Stimulated activated CD4-positive, alpha-beta T cell treated with anti-CD3 and anti-CD28 coated beads, TNF-alpha, amount 100 ng/mL, for 1 hour (primary cell): Measurements from ENCODE around the gene TSPAN14.

Experiments used
- DNase-seq, 3 donors: peaks; one replicate each; pipeline ENCODE4 v3.0.0-alpha.2; 2020; ENCODE audit warnings: low read depth in 3 of 3, low spot score in 1 of 3

The TSPAN14 gene

DNA sequence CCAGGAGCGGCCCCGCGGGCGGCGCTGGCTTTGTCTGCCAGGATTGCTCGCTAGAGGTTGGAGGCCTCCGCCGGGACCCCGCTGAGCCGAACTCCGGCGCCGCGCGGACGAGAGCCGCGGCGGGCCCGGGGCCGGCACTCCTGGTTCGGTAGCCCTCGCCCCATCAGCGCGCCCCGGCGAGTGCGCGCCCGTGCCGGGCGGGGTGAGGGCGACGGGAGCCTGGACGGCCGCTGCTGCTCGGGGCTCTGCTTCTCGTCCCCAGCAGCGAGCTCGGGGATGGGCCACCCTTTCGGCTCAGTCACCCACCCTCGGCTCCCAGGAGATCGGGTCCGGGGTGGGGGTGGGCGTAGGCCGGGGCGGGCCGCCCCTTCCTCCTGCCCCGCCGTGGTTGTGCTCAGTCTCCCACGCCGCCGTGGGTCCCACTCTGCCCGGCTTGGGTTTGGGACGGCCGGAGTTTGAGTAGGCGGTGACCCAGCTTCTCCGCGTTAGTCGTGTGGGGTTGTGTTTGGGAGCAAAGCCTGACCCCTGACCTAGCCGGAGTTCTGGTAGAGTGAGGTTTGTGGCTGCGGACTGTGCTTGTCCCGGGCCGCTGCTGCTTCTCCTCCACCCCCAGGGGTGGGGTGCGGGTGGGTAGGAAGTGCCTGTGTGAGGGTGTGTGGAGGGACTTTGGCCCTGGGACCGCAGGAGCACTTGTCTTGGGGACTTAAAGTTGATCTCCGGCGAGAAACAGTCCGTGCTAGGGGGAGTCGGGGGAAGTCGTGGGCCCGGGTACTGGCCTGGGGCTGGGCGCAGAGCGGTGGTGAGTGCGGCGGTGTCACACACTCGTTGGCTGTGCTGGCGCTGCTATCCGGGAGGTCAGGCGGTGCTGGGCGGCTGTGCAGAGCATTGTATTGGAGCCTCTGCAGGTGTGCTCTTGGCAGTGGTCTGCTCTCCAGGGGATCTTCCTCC lies 677 bp downstream of the TSPAN14 start:
- DNase-seq, result no peak

DNA sequence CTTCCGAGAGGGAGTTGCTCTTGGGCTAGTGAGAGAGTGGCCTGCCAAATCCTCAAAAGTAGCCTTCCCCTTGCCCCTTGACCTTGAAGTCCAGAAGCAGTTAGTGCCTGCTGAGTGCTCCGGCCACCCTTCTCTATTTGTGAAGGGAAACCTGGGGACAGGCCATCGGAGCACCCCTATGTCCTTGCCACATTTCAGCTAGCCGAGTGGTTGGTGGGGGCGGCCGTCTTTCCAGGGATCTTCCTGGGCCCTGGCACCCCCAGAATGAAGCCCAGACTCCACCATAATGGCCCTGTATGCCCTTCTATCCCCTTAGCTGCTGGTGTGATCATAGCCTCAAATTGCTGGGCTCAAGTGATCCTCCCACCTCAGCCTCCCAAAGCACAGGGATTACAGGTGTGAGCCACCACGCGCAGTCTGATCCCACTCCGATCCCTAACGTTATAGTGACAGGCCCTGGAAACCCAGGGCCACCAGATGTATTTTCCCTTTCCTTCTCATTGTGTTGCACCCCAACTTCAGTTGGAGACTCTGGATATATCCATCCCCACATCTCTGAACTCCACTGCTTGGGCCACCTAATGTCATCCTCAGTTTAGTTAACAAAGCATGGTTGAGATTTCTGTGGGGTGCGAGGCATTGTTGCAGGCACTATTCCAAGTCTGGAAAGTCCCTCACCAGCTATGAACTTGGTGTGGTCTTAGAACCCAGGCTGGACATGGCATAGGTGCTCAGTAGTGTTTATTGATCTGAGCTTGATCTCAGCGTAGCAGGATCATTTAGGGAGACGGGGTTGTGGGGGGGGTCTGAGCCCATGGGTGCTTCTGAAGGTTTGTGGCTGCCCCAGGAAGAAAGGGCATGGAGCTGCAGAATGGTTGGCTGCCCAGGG lies 1.6 kb downstream of the TSPAN14 start:
- no peak for DNase-seq

GRCh38 chr10:80457554-80458262 lies 3.6 kb downstream of the TSPAN14 start:
- no peak for DNase-seq

- no peak for DNase-seq
Measured at GRCh38 chr10:80458263-80458625, 4.1 kb downstream of the TSPAN14 start.

- no peak for DNase-seq
Measured at GRCh38 chr10:80458638-80459037, 4.5 kb downstream of the TSPAN14 start.

DNA sequence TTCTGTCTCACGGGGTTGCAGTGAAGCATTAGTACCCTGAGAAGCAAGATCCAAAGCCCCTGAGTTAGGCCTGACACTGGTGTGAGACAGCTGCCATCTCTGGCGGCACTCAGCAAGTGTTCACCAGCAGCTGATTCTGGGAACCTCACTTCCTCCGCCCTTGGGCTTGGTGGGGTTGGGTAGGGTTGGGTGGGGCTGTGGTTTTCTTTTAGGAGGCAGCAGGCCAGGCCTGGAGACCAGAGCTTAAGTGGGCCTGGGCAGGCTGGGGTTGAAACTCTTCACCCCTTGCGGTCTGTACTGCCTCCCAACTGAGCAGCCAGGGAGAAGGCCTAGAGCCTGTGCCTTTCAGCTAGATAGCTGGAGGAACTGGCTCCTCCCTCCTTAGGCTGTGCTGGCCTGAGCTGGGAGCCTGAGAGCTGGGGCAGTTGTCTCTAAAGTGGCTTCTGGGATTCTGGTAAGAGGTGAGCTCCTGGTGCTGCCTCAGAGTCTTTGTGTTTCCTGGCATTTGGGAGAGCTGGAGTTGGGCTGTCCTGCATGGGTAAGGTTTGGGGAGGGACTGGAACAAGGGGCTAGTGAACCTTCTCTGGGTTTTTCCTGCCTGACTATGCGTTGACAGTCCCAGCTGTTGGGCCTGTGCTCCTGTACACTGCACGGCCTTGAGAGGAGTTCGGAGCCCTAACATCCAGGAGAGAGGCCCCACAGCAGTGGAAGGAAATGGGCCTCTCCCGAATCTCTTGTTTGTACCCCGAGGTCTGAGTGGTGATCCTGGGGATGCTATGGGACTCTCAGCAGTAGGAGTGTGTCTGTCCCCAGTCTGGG lies 5.1 kb downstream of the TSPAN14 start:
- no peak for DNase-seq

DNA sequence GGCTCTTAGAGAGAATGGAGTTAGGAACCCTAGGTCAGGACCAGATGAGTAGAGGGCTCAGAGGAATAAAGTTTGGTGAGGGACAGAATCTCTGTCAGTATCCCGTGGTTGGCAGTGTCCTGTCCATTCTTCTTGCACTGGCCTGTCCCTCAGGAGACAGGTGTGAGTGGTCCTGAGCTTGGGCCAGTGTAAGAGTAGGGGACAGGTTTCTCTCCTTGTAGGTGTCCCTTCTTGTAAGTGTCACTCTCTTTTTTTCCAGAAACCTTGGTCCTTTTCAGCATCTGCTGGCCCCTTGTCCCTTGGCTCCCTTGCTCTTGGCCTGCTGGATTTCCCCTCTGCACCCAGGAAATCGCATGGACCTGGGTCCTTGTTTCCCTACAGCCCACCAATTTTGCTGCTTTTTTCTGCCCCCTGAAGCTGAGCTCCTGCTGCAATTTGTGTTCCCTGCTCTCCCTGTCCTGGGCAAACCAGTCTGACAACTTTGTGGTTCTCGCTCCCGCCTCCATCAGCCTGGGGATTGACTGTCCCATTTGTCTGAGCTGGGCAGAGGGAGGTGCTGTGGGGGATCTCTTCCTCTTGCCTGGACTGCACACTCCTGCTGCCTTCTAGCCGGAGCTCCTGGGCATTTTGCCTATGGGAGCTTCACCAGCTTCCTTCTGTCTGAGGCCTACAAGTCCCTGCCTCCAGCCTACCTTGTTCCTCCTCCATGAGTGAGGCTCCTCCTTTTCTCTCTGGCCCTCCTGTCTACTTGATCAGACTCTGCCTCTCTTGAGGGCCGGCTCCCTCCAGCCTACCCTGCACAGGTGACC lies 6.5 kb downstream of the TSPAN14 start:
- no peak for DNase-seq

- no peak for DNase-seq
Measured at GRCh38 chr10:80461208-80462183, 7.4 kb downstream of the TSPAN14 start.

GRCh38 chr10:80462299-80462980 lies 8.3 kb downstream of the TSPAN14 start:
- no peak for DNase-seq

DNA sequence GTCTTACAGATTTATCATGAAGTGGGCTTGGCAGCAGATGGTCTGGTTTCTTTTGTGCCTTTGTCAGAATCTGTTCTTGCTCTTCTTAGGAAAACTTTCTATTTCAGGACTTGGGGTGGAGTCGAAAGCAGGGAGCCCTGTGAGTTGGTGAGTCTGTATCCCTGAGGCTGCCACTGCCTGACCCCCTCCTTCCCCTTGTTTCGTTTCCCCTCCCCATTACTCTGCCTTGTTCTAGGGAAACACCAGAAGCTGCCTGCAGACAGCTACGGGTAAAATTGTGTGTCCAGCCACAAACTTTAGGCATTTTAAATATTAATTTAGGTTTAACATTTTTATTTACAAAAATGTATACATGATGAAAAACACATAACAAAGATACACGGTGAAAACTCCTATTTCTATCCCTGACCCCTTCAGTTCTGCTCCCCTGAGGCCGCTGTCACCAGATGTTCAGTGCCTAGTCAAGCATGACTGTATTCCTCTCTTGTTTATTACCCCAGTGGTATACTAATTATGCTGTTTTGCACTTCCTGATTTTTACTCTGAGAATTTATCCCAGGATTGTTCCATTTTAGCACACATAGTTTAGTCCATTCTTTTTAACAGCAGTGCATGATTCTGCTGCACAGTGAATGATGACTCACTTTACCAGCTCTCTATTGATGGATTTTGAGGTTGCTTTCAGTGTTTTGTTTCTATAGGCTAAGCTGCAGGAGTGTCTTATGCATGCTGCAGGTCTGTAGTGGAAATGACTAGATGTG lies 9.1 kb downstream of the TSPAN14 start:
- no peak for DNase-seq

GRCh38 chr10:80463868-80464267 lies 9.8 kb downstream of the TSPAN14 start:
- DNase-seq, result no peak

DNA sequence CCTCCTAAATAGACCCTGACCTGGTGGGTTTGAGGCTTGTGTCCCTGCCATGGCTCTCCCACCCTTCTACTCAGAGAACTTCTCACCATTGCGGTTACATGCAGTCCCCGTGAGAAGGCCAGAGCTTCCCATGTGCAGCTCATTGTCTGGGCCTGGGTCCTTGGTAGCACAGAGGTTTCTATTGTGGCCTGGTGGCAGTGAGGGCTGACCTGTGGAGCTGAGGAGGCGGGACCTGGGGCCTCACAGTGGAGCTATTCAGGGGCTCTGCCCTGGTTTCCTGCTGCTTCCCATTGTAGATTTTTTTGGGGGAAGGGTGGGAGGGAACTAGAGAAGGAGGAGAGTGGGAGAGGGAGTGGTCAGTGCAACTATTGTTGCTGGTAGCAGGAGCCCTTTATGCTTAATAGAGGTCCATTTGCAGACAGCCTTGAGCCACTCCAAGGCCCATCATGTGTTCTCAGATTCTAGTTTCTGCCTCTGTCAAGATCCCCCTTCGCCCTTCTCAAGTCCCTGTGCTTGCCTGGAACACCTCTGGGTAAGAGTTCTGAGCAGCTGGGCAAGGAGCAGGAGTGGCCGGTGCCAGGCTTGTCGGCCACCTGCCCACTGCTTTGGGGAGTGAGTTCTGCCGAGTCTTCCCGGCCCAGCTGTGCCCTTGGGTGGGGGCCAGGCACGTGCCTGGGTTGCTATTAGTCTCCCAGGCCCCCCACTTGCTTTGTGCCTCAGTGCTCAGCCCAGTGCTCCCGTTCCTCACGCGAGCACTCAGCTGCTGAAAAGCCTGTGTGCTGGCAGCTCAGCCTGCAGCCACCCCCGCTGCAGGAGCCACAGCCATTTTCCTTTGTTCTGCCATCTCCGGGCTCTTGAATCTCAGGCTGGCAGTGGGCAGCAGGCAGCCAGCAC lies 10.7 kb downstream of the TSPAN14 start:
- DNase-seq, result no peak

DNA sequence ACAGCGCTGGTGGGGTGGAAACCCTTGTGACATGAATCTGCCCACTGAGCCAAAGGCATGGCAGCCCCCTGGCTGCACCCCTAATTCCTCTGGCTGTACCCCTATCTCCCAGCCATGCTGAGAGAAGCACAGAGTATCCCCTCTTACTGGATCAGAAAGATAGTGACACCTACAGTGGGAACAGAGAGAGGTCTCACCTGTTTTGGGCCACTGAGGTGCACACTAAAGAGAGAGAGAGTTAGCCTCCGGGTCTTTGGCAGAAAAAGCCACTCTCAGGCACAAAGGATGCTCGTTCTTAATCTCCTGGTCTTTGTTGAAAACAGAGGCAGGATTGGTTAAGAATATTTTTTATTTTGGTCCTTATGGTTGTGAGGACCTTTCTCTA lies 11.3 kb downstream of the TSPAN14 start:
- DNase-seq, result no peak

DNA sequence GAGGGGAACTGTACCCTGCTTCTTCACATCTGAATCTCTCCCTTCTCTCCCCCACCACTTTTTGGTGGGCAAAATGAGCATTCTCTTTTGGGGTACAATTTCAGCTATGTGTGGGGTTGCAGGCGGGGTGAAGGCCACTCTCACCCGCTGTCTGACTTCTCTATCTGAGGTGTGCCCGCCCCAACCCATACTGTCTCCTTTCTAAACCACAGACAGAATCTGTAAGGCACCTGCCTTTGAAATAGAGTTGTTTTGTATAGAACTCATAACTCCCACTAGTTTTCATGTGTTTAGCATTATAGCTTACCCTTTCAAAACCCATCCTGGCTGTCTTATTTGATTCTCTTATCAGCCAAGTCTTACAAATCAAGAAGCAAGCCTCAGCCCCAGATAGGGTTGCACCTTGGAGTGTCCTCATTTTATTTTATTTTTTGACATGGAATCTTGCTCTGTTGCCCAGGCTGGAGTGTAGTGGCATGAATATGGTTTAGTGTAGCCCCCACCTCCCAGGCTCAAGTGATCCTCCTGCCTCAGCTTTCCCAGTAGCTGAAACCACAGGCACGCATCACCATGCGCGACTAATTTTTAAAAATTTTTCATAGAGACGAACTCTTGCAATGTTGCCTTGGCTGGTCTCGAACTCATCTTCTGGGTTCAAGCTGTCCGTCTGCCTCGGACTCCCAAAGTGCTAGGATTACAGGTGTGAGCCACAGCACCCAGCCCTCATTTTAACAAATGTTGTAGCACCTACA lies 11.9 kb downstream of the TSPAN14 start:
- no peak for DNase-seq

- DNase-seq, result no peak
Measured at GRCh38 chr10:80466724-80467326, 12.7 kb downstream of the TSPAN14 start.
